SU-DHL-6 (cell line): ENCODE results near the gene FANCC.
"Not testable (repeated sequence)": the region's sequence is repeated elsewhere in the genome, so short reads cannot be mapped to it uniquely, and the experiment has no call there.

ENCODE experiments used
- H2AFZ ChIP-seq: fragments of 200-600 bp; sonication (generic); 2 replicates; pipeline ENCODE4 v1.6.1; 2014; ENCODE audit warnings: low read depth, mild to moderate bottlenecking, moderate library complexity, mixed read lengths, antibody characterized with exemption, low read length; ENCODE audit not compliant: severe bottlenecking
- H3F3A ChIP-seq: fragments of 200-600 bp; shearing (Covaris generic); 2 replicates; pipeline ENCODE4 v1.6.0; 2016; ENCODE audit warnings: antibody characterized with exemption, mild to moderate bottlenecking; ENCODE audit not compliant: insufficient read depth
- H3K27ac ChIP-seq: fragments of 200-600 bp; sonication (generic); 2 replicates; pipeline ENCODE4 v1.5.1; 2016; ENCODE audit warnings: low read depth, mild to moderate bottlenecking, low read length, moderate library complexity, mixed read lengths
- H3K27me3 ChIP-seq: fragments of 200-600 bp; sonication (generic), shearing (Covaris generic); 2 replicates; pipeline ENCODE4 v1.6.0; 2014; ENCODE audit warnings: mild to moderate bottlenecking, low read length
- H3K36me3 ChIP-seq: fragments of 200-600 bp; sonication (generic); 2 replicates; pipeline ENCODE4 v1.6.1; 2014; ENCODE audit warnings: mild to moderate bottlenecking, low read length, mixed read lengths
- H3K4me2 ChIP-seq: fragments of 300-600, 200-600 bp; shearing (Covaris generic), sonication (generic); 2 replicates; pipeline ENCODE4 v1.6.0; 2014; ENCODE audit warnings: low read length, low read depth, mild to moderate bottlenecking; ENCODE audit not compliant: poor library complexity, severe bottlenecking
- H3K4me3 ChIP-seq: fragments of 200-600 bp; sonication (generic); 2 replicates; pipeline ENCODE4 v1.5.1; 2014; ENCODE audit warnings: antibody characterized with exemption, low read length, mild to moderate bottlenecking, mixed read lengths; ENCODE audit not compliant: insufficient read depth, poor library complexity, severe bottlenecking
- H3K79me2 ChIP-seq: fragments of 200-600 bp; sonication (generic); 2 replicates; pipeline ENCODE4 v1.6.1; 2014; ENCODE audit warnings: mild to moderate bottlenecking, low read length, moderate library complexity; ENCODE audit not compliant: insufficient read depth
- H3K9ac ChIP-seq: fragments of 200-600 bp; sonication (generic); 2 replicates; pipeline ENCODE4 v1.7.0; 2014; ENCODE audit warnings: mild to moderate bottlenecking, low read length
- H3K9me2 ChIP-seq: fragments of 200-600 bp; sonication (generic); replicated peaks from 2 replicates; pipeline ENCODE4 v1.6.1; 2014; ENCODE audit warnings: low read length; ENCODE audit not compliant: insufficient read depth
- H3K9me3 ChIP-seq: fragments of 200-600 bp; sonication (generic); 2 replicates; pipeline ENCODE4 v1.6.1; 2014; ENCODE audit warnings: low read length, mixed read lengths; ENCODE audit not compliant: insufficient read depth
- H4K20me1 ChIP-seq: fragments of 200-600 bp; sonication (generic); 2 replicates; pipeline ENCODE4 v1.6.1; 2014; ENCODE audit warnings: low read depth, mild to moderate bottlenecking, antibody characterized with exemption, low read length, moderate library complexity, mixed read lengths
- CTCF ChIP-seq: fragments of 200-600 bp; sonication (generic); IDR thresholded peaks from one replicate; pipeline ENCODE4 v1.5.1; 2017; ENCODE audit warnings: antibody characterized with exemption, mild to moderate bottlenecking, low read length, moderate library complexity; ENCODE audit not compliant: insufficient read depth, poor library complexity, severe bottlenecking
- EZH2phosphoT487 ChIP-seq: fragments of 200-600 bp; sonication (generic), shearing (Covaris generic); conservative IDR thresholded peaks from 2 replicates; pipeline ENCODE4 v1.6.1; 2018; ENCODE audit warnings: mild to moderate bottlenecking, antibody characterized with exemption, low read length, moderate library complexity, mixed read lengths

The FANCC gene

GRCh38 chr9:95332860-95333259 is 15.4 kb upstream of the FANCC start:
- Histone ChIP-seq H3K9me2 (no peaks in the 10 kb centered on the region), H3K79me2 (no peaks in the 10 kb centered on the region), H3K9ac (no peak overlapping the region), H3K27ac (no peak overlapping the region), H4K20me1 (no peaks in the 10 kb centered on the region), H3F3A (no peaks in the 10 kb centered on the region), H3K4me3 (no peak overlapping the region), H3K9me3 (peaks cover 7% of the 10 kb centered on the region; the same call in 1 of the 2 replicates), H3K36me3 (peaks cover under 1% of the 10 kb centered on the region; the same call in 1 of the 2 replicates), H3K27me3 (no peaks in the 10 kb centered on the region), H2AFZ (no peak overlapping the region), H3K4me2 (no peak overlapping the region)
- TF ChIP-seq EZH2phosphoT487 (no peak), CTCF (no peak)

- H3K4me3 ChIP-seq = no peak overlapping the region
- H4K20me1 ChIP-seq = no peaks in the 10 kb centered on the region
- H3K9me2 ChIP-seq = no peaks in the 10 kb centered on the region
- no peak for TF ChIP-seq CTCF
- TF ChIP-seq EZH2phosphoT487 = no peak
- H3K9ac ChIP-seq = no peak overlapping the region
- no peaks in the 10 kb centered on the region for H3K27me3 ChIP-seq
- no peak overlapping the region for H2AFZ ChIP-seq
- peaks cover 8% of the 10 kb centered on the region; the same call in 1 of the 2 replicates for H3K36me3 ChIP-seq
- no peak overlapping the region for H3K4me2 ChIP-seq
- H3K9me3 ChIP-seq = peaks cover 10% of the 10 kb centered on the region; the same call in 1 of the 2 replicates
- H3K79me2 ChIP-seq = no peaks in the 10 kb centered on the region
- H3K27ac ChIP-seq = no peak overlapping the region
- H3F3A ChIP-seq = no peaks in the 10 kb centered on the region
Observed at GRCh38 chr9:95330720-95331404, 13.4 kb upstream of the FANCC start.

GRCh38 chr9:95329061-95329460 is 11.6 kb upstream of the FANCC start:
- not testable (repeated sequence) for H3K4me2 ChIP-seq, H3K4me3 ChIP-seq
- peaks cover 21% of the 10 kb centered on the region; the same call in 1 of the 2 replicates for H3K9me3 ChIP-seq

GRCh38 chr9:95327239-95327865 is 9.8 kb upstream of the FANCC start:
- no peaks in the 10 kb centered on the region for H3F3A ChIP-seq
- H3K36me3 ChIP-seq = peaks cover 8% of the 10 kb centered on the region; the same call in 1 of the 2 replicates
- H3K27ac ChIP-seq = no peak overlapping the region
- H3K9me3 ChIP-seq = peaks cover 21% of the 10 kb centered on the region; the same call in 1 of the 2 replicates
- H2AFZ ChIP-seq = no peak overlapping the region
- no peak overlapping the region for H3K4me2 ChIP-seq
- no peaks in the 10 kb centered on the region for H4K20me1 ChIP-seq
- H3K9ac ChIP-seq = no peak overlapping the region
- H3K9me2 ChIP-seq = no peaks in the 10 kb centered on the region
- H3K27me3 ChIP-seq = no peaks in the 10 kb centered on the region
- H3K4me3 ChIP-seq = no peak overlapping the region
- H3K79me2 ChIP-seq = no peaks in the 10 kb centered on the region
- no peak for TF ChIP-seq EZH2phosphoT487
- TF ChIP-seq CTCF = no peak

More at GRCh38 chr9:95329061-95329460, 11.6 kb upstream of the FANCC start:
- H2AFZ ChIP-seq, H4K20me1 ChIP-seq, H3K36me3 ChIP-seq, H3K9ac ChIP-seq, H3F3A ChIP-seq, H3K27me3 ChIP-seq, H3K79me2 ChIP-seq, H3K27ac ChIP-seq, H3K9me2 ChIP-seq: not testable (repeated sequence)
